ENCODE measurements around the gene PTPA.
"Not testable (repeated sequence)": the region's sequence is repeated elsewhere in the genome, so short reads cannot be mapped to it uniquely, and the experiment has no call there.

PTPA gene

GRCh38 chr9:129121483-129121882 is 10.3 kb downstream of the PTPA start:
- no peak for DNase-seq (ENCODE audit: low read depth)
- no peak for TF ChIP-seq CTCF (conservative IDR thresholded peaks at IDR 0.05; ENCODE audit: low read depth, low read length)
- H3K4me3 ChIP-seq (ENCODE audit: low read depth, low read length) = no peak overlapping the region

GRCh38 chr9:129122133-129122532 is 10.9 kb downstream of the PTPA start:
- TF ChIP-seq CTCF (conservative IDR thresholded peaks at IDR 0.05; ENCODE audit: low read depth, low read length) = no peak
- no peak overlapping the region for H3K4me3 ChIP-seq (ENCODE audit: low read depth, low read length)
- no peak for DNase-seq (ENCODE audit: low read depth)

GRCh38 chr9:129122976-129123375 is 11.8 kb downstream of the PTPA start:
- not testable (repeated sequence) for H3K4me3 ChIP-seq (ENCODE audit: low read depth, low read length); DNase-seq (ENCODE audit: low read depth)

GRCh38 chr9:129124506-129125069 is 13.4 kb downstream of the PTPA start:
- H3K4me3 ChIP-seq (ENCODE audit: low read depth, low read length) = no peak overlapping the region
- DNase-seq (ENCODE audit: low read depth) = no peak
- no peak for TF ChIP-seq CTCF (conservative IDR thresholded peaks at IDR 0.05; ENCODE audit: low read depth, low read length)

GRCh38 chr9:129125478-129125877 is 14.3 kb downstream of the PTPA start:
- no peak for TF ChIP-seq CTCF (conservative IDR thresholded peaks at IDR 0.05; ENCODE audit: low read depth, low read length)
- DNase-seq (ENCODE audit: low read depth) = peak; percentile 98
- no peak overlapping the region for H3K4me3 ChIP-seq (ENCODE audit: low read depth, low read length)

- no peak for DNase-seq (ENCODE audit: low read depth)
- H3K4me3 ChIP-seq (ENCODE audit: low read depth, low read length) = no peak overlapping the region
- TF ChIP-seq CTCF (conservative IDR thresholded peaks at IDR 0.05; ENCODE audit: low read depth, low read length) = no peak
Observed at GRCh38 chr9:129126749-129127618, 15.8 kb downstream of the PTPA start.

- no peak for DNase-seq (ENCODE audit: low read depth)
- TF ChIP-seq CTCF (conservative IDR thresholded peaks at IDR 0.05; ENCODE audit: low read depth, low read length) = no peak
- no peak overlapping the region for H3K4me3 ChIP-seq (ENCODE audit: low read depth, low read length)
Observed at GRCh38 chr9:129128689-129129088, 17.5 kb downstream of the PTPA start.

GRCh38 chr9:129130271-129130670 is 19.1 kb downstream of the PTPA start:
- DNase-seq (ENCODE audit: low read depth); H3K4me3 ChIP-seq (ENCODE audit: low read depth, low read length): not testable (repeated sequence)
